ENCODE results near the gene SORCS3.

SORCS3 gene

GRCh38 chr10:105243825-105244224 lies 602.7 kb downstream of the SORCS3 start:
- no peaks in the 10 kb centered on the region for H3K4me1 ChIP-seq (ENCODE audit: control insufficient read depth in 1 of 2, insufficient read depth in 1 of 2, low read depth in 1 of 2, low read length in 1 of 2)
- no peak overlapping the region for H3K27ac ChIP-seq
- H3K27me3 ChIP-seq, result no peaks in the 10 kb centered on the region
- no peaks in the 10 kb centered on the region for H3K9me3 ChIP-seq
- no peak overlapping the region for H3K4me3 ChIP-seq (ENCODE audit: low read depth in 1 of 2, low read length in 1 of 2)
- no peaks in the 10 kb centered on the region for H3K36me3 ChIP-seq
- TF ChIP-seq CTCF (IDR thresholded peaks at IDR 0.05), result no peak

- no peak overlapping the region for H3K4me3 ChIP-seq (ENCODE audit: low read depth in 1 of 2, low read length in 1 of 2)
- H3K27ac ChIP-seq, result no peak overlapping the region
- TF ChIP-seq CTCF (IDR thresholded peaks at IDR 0.05), result no peak
- H3K4me1 ChIP-seq (ENCODE audit: control insufficient read depth in 1 of 2, insufficient read depth in 1 of 2, low read depth in 1 of 2, low read length in 1 of 2), result no peaks in the 10 kb centered on the region
- no peaks in the 10 kb centered on the region for H3K27me3 ChIP-seq
- no peaks in the 10 kb centered on the region for H3K9me3 ChIP-seq
- H3K36me3 ChIP-seq, result no peaks in the 10 kb centered on the region
Measured at GRCh38 chr10:105247831-105248499, 606.9 kb downstream of the SORCS3 start.

- H3K27me3 ChIP-seq, result no peaks in the 10 kb centered on the region
- H3K4me3 ChIP-seq (ENCODE audit: low read depth in 1 of 2, low read length in 1 of 2), result no peak overlapping the region
- TF ChIP-seq CTCF (IDR thresholded peaks at IDR 0.05), result no peak
- H3K9me3 ChIP-seq, result no peaks in the 10 kb centered on the region
- H3K27ac ChIP-seq, result no peak overlapping the region
- no peaks in the 10 kb centered on the region for H3K4me1 ChIP-seq (ENCODE audit: control insufficient read depth in 1 of 2, insufficient read depth in 1 of 2, low read depth in 1 of 2, low read length in 1 of 2)
- no peaks in the 10 kb centered on the region for H3K36me3 ChIP-seq
Measured at GRCh38 chr10:105252911-105253310, 611.8 kb downstream of the SORCS3 start.

- H3K36me3 ChIP-seq, result no peaks in the 10 kb centered on the region
- H3K27ac ChIP-seq, result no peak overlapping the region
- H3K9me3 ChIP-seq, result no peaks in the 10 kb centered on the region
- H3K4me3 ChIP-seq (ENCODE audit: low read depth in 1 of 2, low read length in 1 of 2), result no peak overlapping the region
- no peaks in the 10 kb centered on the region for H3K4me1 ChIP-seq (ENCODE audit: control insufficient read depth in 1 of 2, insufficient read depth in 1 of 2, low read depth in 1 of 2, low read length in 1 of 2)
- TF ChIP-seq CTCF (IDR thresholded peaks at IDR 0.05), result no peak
- H3K27me3 ChIP-seq, result no peaks in the 10 kb centered on the region
Measured at GRCh38 chr10:105253515-105254212, 612.6 kb downstream of the SORCS3 start.

GRCh38 chr10:105258036-105258673 lies 617.1 kb downstream of the SORCS3 start:
- no peak for TF ChIP-seq CTCF (IDR thresholded peaks at IDR 0.05)
- Histone ChIP-seq H3K9me3 (no peaks in the 10 kb centered on the region), H3K4me3 (ENCODE audit: low read depth in 1 of 2, low read length in 1 of 2) (no peak overlapping the region)

More at GRCh38 chr10:105258036-105258673, 617.1 kb downstream of the SORCS3 start:
- Histone ChIP-seq H3K36me3 (no peaks in the 10 kb centered on the region), H3K27me3 (no peaks in the 10 kb centered on the region), H3K4me1 (ENCODE audit: control insufficient read depth in 1 of 2, insufficient read depth in 1 of 2, low read depth in 1 of 2, low read length in 1 of 2) (no peaks in the 10 kb centered on the region), H3K27ac (no peak overlapping the region)

Measured in neutrophil (primary cell).